Lower lobe of right lung (tissue), 2 donors: ENCODE measurements around the gene ELFN2. TPM values are rescaled to one million over a fixed set of nuclear protein-coding genes. Genes with fewer than 3 reads are reported as not detected.

Experiments
- ATAC-seq, 2 donors: fragments of 200-7000 bp; cut with Tn5 transposase; one replicate each; pipeline ENCODE4 v1.9.1; 2020 to 2022; ENCODE audit warnings: mild to moderate bottlenecking in 2 of 2, moderate library complexity in 2 of 2
- DNase-seq: peaks from one replicate; pipeline ENCODE4 v3.0.0-alpha.2; 2020
- H3K27ac ChIP-seq: fragments of 200-600 bp; one replicate; pipeline ENCODE4 v1.8.0; 2022
- H3K27me3 ChIP-seq: fragments of 200-600 bp; one replicate; pipeline ENCODE4 v1.8.0; 2022; ENCODE audit warnings: low read depth
- H3K36me3 ChIP-seq: fragments of 200-600 bp; one replicate; pipeline ENCODE4 v1.8.0; 2022; ENCODE audit warnings: mild to moderate bottlenecking
- H3K4me1 ChIP-seq: fragments of 200-600 bp; one replicate; pipeline ENCODE4 v1.8.0; 2022
- H3K4me3 ChIP-seq: fragments of 200-600 bp; one replicate; pipeline ENCODE4 v1.8.0; 2022; ENCODE audit warnings: mild to moderate bottlenecking
- H3K9me3 ChIP-seq: fragments of 200-600 bp; one replicate; pipeline ENCODE4 v1.8.0; 2022
- intact Hi-C: fragments of 100-400 bp; cut with DNase I; formaldehyde crosslinking; loops from one replicate; pipeline ENCODE4 v1.11.0; 2022
- total RNA-seq: library from RNA; stranded (reverse); fragmentation: NEBNext Ultra II Directional; extraction: Animal tissue kit (Norgen Biotek cat#: 25700); gene quantifications from one replicate; pipeline ENCODE4 v1.2.1, GENCODE V29; 2021
- TF ChIP-seq, protein P1 (sequence below): fragments of 200-600 bp; IDR thresholded peaks from one replicate; pipeline ENCODE4 v1.8.0; 2022; ENCODE audit warnings: antibody characterized with exemption, mild to moderate bottlenecking
- donor health status: DM: no; HTN: yes; CAD: no; lungs with severe emphysema.

The ELFN2 gene
- total RNA-seq, 1 donor from 2014 or later = 0.89 TPM

DNA sequence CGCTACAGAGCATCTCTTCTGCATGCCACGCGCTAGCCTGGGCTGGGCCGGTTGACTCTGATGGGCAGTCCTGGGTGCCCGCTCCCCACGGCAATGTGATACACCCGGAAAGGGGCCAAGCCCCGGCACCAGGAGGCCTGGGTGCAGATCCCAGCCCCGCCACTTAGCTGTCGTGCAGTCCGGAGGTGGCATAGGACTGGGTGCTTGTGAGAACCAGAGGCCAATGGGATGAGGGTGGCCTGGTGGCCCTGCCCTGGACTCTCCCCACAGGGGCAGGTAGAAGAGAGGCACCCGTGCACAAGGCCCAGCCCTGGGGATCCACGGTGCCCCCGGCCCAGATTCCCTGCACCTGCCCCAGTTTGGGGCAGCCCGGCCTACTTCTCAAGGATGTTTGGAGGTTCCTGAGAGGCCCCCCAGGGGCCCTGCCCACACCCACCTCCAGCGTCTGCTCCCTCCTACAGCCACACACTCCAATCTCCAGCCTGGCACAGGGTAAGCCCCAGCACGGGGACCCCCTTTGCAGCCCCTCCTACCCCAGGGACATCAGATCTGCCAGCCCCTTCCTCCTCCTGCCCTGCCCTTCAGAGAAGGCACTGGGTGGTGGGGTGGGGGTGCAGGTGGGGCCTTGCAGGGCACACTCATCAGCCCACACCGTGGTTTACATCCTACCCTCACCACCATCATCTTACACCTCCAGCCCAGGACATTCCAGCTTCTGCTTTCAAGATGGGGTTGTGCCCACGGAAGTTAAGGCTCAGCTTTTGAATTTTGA, 78.0 kb downstream of the ELFN2 start:
- no peaks in the 10 kb centered on the region for H3K4me1 ChIP-seq
- no peaks in the 10 kb centered on the region for H3K9me3 ChIP-seq
- DNase-seq (no peak), ATAC-seq (no peak)
- no peaks in the 10 kb centered on the region for H3K36me3 ChIP-seq
- no peak overlapping the region for H3K4me3 ChIP-seq
- intact Hi-C loops = no loop called here
- H3K27me3 ChIP-seq = peaks cover 9% of the 10 kb centered on the region
- TF ChIP-seq, protein P1, sequence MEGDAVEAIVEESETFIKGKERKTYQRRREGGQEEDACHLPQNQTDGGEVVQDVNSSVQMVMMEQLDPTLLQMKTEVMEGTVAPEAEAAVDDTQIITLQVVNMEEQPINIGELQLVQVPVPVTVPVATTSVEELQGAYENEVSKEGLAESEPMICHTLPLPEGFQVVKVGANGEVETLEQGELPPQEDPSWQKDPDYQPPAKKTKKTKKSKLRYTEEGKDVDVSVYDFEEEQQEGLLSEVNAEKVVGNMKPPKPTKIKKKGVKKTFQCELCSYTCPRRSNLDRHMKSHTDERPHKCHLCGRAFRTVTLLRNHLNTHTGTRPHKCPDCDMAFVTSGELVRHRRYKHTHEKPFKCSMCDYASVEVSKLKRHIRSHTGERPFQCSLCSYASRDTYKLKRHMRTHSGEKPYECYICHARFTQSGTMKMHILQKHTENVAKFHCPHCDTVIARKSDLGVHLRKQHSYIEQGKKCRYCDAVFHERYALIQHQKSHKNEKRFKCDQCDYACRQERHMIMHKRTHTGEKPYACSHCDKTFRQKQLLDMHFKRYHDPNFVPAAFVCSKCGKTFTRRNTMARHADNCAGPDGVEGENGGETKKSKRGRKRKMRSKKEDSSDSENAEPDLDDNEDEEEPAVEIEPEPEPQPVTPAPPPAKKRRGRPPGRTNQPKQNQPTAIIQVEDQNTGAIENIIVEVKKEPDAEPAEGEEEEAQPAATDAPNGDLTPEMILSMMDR = no peak
- H3K27ac ChIP-seq = no peak overlapping the region

DNA sequence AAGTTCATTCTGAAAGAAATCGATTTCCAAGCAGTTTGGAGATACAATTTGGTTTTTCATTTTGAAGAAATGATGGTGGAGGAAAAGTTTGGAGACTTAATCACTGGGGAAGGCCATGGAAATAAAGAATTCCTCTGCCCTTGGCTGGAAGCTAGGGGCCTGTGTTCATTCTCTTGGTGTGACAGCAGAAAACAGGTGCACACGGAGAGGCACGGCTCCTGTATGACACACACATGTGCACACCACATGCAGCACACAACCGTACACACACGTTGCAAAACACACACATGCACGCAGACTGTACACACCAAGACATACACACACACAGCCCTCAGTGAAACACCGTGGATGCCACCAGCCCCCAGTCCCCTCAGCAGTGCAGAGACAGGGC, 80.8 kb downstream of the ELFN2 start:
- no peaks in the 10 kb centered on the region for H3K4me1 ChIP-seq
- intact Hi-C loops = no loop called here
- H3K27me3 ChIP-seq = peaks cover 7% of the 10 kb centered on the region
- H3K27ac ChIP-seq = no peak overlapping the region
- TF ChIP-seq, protein P1 = no peak
- no peak overlapping the region for H3K4me3 ChIP-seq
- H3K9me3 ChIP-seq = no peaks in the 10 kb centered on the region
- no peak for ATAC-seq
- H3K36me3 ChIP-seq = no peaks in the 10 kb centered on the region
- no peak for DNase-seq

DNA sequence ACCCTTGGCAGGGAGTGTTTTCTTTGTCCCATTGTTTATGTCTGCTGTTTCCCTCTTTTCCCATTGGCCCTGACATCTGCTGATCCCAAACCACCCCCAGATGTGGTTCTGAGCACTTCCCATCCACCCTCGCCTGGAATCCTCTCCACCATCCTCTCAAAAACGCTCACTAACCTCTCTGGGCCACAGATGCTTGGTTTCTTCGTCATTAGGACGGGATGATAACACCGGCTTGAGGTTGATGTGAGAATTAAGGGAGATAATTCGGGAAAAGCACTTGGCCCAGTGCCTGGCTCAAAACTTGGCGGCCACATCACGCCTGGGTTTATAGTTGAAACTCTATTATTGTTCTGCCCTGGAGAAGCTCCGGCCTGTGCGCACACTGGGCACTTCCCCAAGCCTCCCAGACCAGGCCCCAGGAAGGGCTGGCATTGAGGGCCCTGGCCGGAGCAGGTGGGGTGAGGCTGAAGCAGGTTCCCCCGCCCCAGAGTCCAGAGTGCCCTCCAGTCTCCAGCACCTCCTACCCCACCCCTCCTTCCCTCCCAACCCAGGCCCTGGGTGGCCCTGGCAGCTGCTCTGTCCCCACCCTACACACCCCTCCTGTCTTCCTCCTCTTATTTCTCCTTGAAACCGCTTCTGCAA, 81.3 kb downstream of the ELFN2 start:
- Histone ChIP-seq H3K4me1 (no peaks in the 10 kb centered on the region), H3K9me3 (no peaks in the 10 kb centered on the region), H3K27ac (no peak overlapping the region), H3K36me3 (no peaks in the 10 kb centered on the region), H3K4me3 (no peak overlapping the region), H3K27me3 (peaks cover 10% of the 10 kb centered on the region)
- DNase-seq (no peak), ATAC-seq (no peak)
- intact Hi-C loops = no loop called here
- TF ChIP-seq, protein P1 = no peak

DNA sequence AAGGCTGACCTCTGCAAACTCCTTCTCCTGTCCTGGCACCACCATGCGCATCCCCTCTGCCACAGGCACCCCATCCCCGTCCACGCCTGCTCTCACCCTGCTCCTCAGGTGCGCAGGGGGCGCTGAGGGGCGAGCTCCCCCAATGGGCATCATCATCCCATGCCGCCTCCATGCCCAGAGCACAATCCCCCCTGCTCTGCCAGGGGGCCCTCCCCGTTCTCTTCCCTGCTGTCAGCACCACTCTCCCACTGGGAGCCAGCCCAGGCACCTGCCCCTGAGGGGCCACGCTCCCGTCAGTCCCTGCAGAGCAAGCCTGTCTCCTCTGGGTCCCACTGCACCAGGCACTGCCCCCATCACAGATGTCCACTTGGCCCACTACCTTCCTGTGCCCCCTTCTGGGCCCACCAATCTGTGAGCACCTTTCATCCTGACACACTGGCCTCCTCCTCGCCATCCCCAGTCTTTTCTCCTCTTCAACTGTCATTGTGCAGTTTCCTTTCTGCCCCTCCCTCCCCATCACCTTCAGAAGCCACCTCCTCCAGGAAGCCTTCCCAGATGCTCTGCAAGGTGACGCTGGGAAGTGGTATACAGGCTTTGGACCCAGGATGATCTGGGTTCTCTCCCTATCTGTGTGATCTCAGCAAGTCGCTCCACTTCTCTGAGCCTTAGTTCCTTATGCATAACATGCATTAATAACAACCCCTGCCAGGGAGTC, 82.4 kb downstream of the ELFN2 start:
- no peak overlapping the region for H3K4me3 ChIP-seq
- H3K4me1 ChIP-seq = no peaks in the 10 kb centered on the region
- H3K27me3 ChIP-seq = peaks cover 11% of the 10 kb centered on the region
- no peaks in the 10 kb centered on the region for H3K9me3 ChIP-seq
- H3K27ac ChIP-seq = no peak overlapping the region
- no peak for ATAC-seq
- intact Hi-C loops = no loop called here
- no peaks in the 10 kb centered on the region for H3K36me3 ChIP-seq
- DNase-seq = no peak
- TF ChIP-seq, protein P1 = no peak

DNA sequence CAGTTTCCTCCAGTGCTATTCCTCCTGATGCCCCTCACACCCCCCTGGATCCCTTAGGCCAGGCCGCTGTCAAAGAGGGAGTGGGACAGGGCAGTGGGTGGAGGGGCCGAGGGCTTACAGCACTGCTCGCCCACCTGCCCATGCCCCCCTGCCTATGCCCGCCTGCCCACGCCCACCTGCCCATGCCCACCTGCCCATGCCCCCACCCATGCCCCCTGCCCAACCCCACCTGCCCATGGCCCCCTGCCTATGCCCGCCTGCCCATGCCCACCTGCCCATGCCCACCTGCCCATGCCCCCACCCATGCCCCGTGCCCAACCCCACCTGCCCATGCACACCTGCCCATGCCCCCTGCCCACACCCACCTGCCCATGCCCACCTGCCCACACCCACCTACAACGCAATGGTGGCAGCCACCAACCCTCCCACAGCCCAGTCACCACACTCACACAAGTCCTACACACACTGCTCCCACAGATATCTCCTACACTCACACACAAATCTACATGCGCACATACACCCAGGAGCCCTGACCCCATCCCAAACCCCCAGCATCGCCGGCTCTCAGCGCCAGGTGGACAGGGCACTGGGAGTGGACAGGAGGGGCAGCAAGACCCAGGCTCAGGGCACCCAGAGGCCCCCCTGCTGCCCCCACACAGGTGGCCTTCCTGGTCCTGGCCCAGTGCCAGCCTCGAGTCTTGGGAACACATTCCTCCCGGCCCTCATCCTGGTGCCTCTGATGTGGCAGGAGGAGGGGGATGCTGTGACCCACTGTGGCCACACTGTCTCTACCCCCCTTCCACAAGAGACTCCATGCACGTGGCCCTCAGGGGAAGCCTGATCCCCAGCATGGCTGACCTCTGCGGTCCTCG, 83.2 kb downstream of the ELFN2 start:
- no peak for DNase-seq

More for the DNA sequence above, 83.2 kb downstream of the ELFN2 start:
- H3K4me3 ChIP-seq = no peak overlapping the region
- H3K27ac ChIP-seq = no peak overlapping the region
- no peaks in the 10 kb centered on the region for H3K4me1 ChIP-seq
- TF ChIP-seq, protein P1 = no peak
- no peak for ATAC-seq
- intact Hi-C loops = no loop called here
- no peaks in the 10 kb centered on the region for H3K9me3 ChIP-seq
- H3K36me3 ChIP-seq = no peaks in the 10 kb centered on the region
- H3K27me3 ChIP-seq = peaks cover 11% of the 10 kb centered on the region
